Amniotic epithelial cell (primary cell): ENCODE data around the gene CAPN5.
"Not testable (repeated sequence)": the region's sequence is repeated elsewhere in the genome, so short reads cannot be mapped to it uniquely, and the experiment has no call there.

Experiments
- DNase-seq: peaks from one replicate; pipeline ENCODE4 v3.0.0-alpha.2; 2010; ENCODE audit warnings: low read depth

The CAPN5 gene

DNA sequence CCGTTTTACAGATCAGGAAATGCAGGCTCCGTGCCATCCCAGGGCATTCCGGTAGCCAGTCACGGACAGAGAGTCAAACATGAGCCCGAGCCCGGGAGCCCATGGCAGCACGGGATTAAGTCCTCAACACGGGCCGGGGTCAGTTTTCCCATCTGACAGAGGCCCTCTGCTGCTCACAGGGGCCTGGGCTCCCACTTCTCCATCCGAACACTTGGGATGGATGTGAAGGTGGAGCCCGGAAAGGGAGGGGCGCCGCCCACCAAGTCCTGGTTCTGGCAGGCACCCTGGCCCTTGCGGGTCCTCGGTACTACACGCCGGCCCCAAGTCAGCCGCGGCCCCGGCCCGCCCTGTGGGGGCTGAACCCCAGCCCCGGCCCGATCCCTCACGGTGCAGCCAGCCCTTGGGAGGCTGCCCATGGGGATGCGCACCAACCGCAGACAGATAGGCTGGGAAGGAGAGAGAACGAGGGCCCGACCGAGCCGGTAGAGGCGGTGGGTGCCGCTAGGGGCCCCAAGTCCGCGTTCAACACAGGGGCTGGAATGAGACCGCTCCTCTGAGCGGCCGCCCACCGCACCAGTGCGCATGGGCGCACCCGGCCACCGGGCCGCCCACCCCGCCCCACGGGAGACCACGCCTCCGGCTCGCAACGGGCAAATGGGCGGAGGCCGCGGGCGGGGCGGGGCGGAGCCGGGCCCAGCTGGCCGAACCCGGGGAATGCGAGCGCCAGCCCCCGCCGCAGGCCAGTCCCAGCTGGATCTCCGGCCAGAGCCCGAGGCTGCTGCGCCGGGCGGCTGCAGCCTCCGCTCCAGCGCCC lies at the start of gene CAPN5:
TSS of gene CAPN5 (plus strand) at position 743 of the 814 bp plus-strand sequence. CDS start 17,916 bp downstream, outside the sequence.
- peak; percentile 87 for DNase-seq

DNA sequence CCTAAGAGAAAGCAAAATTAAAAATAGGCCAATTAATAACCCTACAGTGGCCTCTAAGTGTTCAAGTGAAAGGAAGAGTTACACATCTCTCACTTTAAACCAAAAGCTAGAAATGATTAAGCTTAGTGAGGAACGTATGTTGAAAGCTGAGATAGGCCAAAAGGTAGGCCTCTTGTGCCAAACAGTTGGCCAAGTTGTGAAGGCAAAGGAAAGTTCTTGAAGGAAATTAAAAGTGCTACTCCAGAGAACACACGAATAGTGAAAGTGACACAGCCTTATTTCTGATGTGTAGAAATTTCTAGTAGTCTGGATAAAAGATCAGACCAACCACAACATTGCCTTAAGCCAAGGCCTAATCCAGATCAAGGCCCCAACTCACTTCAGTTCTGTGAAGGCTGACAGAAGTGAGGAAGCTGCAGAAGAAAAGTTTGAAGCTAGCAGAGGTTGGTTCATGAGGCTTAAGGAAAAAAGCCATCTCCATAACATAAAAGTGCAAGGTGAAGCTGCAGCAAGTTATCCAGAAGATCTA lies 48.3 kb upstream of the CAPN5 start:
- DNase-seq = not testable (repeated sequence)

GRCh38 chr11:77019976-77020595 lies 46.7 kb upstream of the CAPN5 start:
- DNase-seq = peak; percentile 28

DNA sequence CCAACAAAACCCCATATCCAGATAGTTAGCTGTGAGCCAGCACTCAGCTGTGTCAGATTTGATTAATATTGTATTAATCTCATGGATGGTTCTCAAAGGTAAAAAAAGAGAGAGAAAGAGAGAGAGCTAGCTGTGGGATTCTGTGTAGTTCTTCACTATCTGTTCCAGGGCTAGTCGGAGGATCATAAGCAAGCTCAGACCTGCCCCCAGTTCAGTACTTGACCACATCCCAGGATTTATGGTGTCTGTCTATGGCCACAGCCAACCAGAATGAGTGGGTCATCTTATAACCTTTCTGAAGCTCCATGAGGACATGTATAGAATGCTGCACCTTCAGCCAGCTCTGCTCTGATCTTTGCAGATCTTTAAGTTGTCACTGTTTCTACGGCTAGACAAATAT lies 46.0 kb upstream of the CAPN5 start:
- peak; percentile 68 for DNase-seq

DNA sequence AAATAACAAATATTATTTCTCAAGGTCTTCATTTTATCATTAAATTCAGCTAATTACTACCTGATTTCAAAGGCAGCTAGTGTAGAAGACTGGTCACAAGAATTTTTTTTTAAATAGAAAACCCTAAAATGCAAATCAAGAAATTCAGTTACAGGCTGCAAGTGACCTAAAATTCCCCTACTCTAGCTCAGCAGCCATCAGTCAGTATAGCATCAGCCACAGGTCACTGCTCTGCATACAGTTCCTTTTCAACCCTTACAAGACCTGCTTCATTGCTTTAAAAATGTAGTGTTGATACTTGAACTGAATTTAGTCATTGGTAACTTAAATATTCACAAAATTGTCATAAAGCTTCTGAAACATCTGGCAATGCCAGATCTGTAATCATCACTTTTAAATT lies 42.0 kb upstream of the CAPN5 start:
- no peak for DNase-seq

GRCh38 chr11:77026221-77026620 lies 40.5 kb upstream of the CAPN5 start:
- no peak for DNase-seq

DNA sequence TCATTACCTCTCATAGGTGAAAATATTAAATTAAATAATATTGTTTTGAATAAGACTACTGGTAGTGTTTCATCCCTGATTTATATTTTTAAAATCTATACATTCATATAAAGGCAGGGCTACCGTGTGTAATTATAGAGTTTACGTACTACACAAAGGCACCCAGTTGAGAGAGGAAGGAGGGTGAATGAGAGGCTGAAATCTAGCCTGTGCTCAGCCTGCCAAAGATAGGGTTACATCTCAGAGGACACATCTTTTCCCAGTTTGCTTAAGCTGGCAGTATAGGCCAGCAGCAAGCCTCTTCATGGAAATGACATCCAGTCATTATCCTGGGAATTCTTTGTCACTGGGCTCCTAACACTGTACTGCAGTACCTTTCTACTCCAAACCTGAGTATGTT lies 40.0 kb upstream of the CAPN5 start:
- DNase-seq = no peak

DNA sequence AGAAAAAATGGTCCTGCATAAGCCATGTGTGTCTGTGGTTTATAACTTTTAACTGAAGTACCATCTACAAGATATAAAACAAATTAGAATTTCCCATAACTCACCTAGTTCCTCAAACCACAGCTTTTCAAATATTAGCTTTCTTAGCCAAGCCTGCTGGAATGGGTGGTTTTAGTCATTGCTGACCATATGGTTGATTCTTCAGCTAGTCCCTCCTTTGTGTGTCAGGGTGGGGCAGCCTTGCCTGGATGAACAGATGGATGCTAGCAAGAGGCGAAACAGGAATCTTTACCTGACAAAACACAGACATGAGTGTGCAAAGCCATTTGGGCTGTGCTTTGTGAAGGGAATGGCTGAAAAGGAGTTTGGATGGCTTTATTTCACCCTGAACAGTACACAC lies 39.5 kb upstream of the CAPN5 start:
- no peak for DNase-seq

DNA sequence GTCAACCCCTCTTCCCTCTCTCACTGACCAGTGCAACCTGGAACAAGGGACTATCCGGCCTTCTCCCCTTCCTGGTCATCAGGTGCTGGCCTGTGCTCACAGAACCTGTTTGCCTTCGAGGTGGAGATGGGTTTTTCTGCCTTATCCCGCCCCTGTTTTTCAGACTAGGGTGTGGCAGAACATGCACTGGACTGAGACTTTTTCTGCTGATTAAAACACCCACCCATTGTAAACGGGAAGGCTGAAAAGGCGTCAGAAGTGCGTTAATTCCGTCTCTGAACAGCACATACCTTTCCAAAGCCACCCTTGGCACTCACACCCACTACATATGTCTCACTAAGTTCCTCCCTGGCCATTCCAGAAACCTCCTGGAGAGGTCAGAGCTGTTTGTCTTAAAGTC lies 36.9 kb upstream of the CAPN5 start:
- DNase-seq = no peak

GRCh38 chr11:77030834-77031414 lies 35.8 kb upstream of the CAPN5 start:
- DNase-seq = no peak

- DNase-seq = no peak
Observed at GRCh38 chr11:77031599-77031998, 35.2 kb upstream of the CAPN5 start.

- DNase-seq = no peak
Observed at GRCh38 chr11:77035039-77035438, 31.7 kb upstream of the CAPN5 start.

GRCh38 chr11:77035580-77035979 lies 31.2 kb upstream of the CAPN5 start:
- DNase-seq = peak; percentile 15

DNA sequence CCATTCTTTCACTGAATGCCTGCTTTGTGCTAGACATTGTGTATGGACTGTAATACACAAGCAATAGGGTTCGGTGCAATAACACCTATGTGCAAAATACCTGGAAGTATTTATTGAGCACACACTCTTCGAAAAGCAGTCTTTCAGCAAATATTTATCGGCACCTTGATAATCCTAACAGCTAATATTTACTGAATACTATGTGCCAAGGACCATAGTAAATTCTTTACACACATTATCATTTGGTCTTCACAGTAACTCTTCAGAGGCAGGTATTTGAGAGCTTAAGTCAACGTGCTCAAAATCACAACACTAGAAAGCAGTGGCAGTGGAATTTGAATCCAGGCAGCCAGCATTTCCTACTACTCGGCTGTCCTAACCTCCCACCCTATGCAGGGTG lies 30.4 kb upstream of the CAPN5 start:
- DNase-seq = peak; percentile 21

DNA sequence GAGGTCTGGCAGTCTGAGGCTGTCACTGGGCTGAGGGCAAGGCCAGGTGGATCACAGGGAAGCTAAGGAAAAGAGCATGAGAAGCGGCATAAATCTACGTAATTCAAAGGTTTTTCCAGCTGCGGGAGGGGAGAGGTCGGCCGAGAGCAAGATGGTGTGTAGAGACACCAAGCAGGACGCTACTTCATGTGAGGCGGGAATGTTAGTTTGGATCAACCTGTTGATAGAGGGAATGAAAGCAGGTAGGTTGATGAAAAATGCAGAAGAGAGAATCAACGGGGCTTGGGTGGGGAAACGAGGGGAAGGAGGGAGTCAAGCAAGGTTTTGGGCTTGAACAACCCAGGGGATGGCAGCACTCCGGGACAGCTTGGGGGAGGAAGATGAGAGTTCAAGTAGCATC lies 29.7 kb upstream of the CAPN5 start:
- no peak for DNase-seq

- no peak for DNase-seq
Observed at GRCh38 chr11:77038029-77038824, 28.5 kb upstream of the CAPN5 start.

GRCh38 chr11:77038825-77039326 lies 27.9 kb upstream of the CAPN5 start:
- DNase-seq = no peak

DNA sequence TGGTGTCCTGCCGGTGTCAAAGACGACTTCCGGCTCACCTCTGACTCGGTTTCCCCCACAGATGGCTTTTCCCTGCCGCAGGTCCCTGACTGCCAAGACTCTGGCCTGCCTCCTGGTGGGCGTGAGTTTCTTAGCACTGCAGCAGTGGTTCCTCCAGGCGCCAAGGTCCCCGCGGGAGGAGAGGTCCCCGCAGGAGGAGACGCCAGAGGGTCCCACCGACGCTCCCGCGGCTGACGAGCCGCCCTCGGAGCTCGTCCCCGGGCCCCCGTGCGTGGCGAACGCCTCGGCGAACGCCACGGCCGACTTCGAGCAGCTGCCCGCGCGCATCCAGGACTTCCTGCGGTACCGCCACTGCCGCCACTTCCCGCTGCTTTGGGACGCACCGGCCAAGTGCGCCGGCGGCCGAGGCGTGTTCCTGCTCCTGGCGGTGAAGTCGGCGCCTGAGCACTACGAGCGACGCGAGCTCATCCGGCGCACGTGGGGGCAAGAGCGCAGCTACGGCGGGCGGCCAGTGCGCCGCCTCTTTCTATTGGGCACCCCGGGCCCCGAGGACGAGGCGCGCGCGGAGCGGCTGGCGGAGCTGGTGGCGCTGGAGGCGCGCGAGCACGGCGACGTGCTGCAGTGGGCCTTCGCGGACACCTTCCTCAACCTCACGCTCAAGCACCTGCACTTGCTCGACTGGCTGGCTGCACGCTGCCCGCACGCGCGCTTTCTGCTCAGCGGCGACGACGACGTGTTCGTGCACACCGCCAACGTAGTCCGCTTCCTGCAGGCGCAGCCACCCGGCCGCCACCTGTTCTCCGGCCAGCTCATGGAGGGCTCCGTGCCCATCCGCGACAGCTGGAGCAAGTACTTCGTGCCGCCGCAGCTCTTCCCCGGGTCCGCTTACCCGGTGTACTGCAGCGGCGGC lies 27.0 kb upstream of the CAPN5 start:
- DNase-seq = peak; percentile 21

- no peak for DNase-seq
Observed at GRCh38 chr11:77040401-77040777, 26.4 kb upstream of the CAPN5 start.

GRCh38 chr11:77040889-77041288 lies 25.9 kb upstream of the CAPN5 start:
- DNase-seq = no peak
